ENCODE measurements around the gene SHROOM3. TPM values are rescaled to one million over a fixed set of nuclear protein-coding genes. Genes with fewer than 3 reads are reported as not detected.
"Not testable (repeated sequence)": the region's sequence is repeated elsewhere in the genome, so short reads cannot be mapped to it uniquely, and the experiment has no call there.

Gene SHROOM3
- polyA plus RNA-seq, 2 of the 4 experiments (the other 2 are of a cell fraction): 2.8 to 5.1 TPM

GRCh38 chr4:76449833-76450232 lies 14.8 kb downstream of the SHROOM3 start:
- WGBS (ENCODE audit: missing lambda C conversion rate): 42% methylated on average over 2 of the region's 2 CpGs
- no peak overlapping the region for H3K4me3 ChIP-seq
- no peaks in the 10 kb centered on the region for H3K4me1 ChIP-seq
- FAIRE-seq (no peak), DNase-seq (ENCODE audit: low read depth in 1 of 2, low spot score in 1 of 2) (no peak), ATAC-seq (no peak)
- H3K27ac ChIP-seq: no peak overlapping the region
- ChIA-PET POLR2A (no interaction called here), CTCF (no interaction called here)
- H3K4me2 ChIP-seq: no peak overlapping the region
- H3K9me3 ChIP-seq: no peaks in the 10 kb centered on the region
- TF ChIP-seq, protein P1, sequence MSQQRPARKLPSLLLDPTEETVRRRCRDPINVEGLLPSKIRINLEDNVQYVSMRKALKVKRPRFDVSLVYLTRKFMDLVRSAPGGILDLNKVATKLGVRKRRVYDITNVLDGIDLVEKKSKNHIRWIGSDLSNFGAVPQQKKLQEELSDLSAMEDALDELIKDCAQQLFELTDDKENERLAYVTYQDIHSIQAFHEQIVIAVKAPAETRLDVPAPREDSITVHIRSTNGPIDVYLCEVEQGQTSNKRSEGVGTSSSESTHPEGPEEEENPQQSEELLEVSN (IDR thresholded peaks at IDR 0.05; ENCODE audit: borderline replicate concordance, low read depth): no peak
- TF ChIP-seq ZC3H11A (IDR thresholded peaks at IDR 0.05) (no peak), POLR2A (IDR thresholded peaks at IDR 0.05; ENCODE audit: low read length) (no peak), SREBF2 (IDR thresholded peaks at IDR 0.05) (no peak), MAFK (IDR thresholded peaks at IDR 0.05; ENCODE audit: partially characterized antibody) (no peak), USF2 (IDR thresholded peaks at IDR 0.05) (no peak), ZNF302 (CRISPR knock-in tag; IDR thresholded peaks at IDR 0.05) (no peak), NFE2L2 (conservative IDR thresholded peaks at IDR 0.05; ENCODE audit: low read length) (no peak), JUN (IDR thresholded peaks at IDR 0.05) (no peak), MYC (IDR thresholded peaks at IDR 0.05; ENCODE audit: borderline replicate concordance, low read length) (no peak), CHD4 (IDR thresholded peaks at IDR 0.05; ENCODE audit: borderline replicate concordance) (no peak)
- TF ChIP-seq, protein P2, sequence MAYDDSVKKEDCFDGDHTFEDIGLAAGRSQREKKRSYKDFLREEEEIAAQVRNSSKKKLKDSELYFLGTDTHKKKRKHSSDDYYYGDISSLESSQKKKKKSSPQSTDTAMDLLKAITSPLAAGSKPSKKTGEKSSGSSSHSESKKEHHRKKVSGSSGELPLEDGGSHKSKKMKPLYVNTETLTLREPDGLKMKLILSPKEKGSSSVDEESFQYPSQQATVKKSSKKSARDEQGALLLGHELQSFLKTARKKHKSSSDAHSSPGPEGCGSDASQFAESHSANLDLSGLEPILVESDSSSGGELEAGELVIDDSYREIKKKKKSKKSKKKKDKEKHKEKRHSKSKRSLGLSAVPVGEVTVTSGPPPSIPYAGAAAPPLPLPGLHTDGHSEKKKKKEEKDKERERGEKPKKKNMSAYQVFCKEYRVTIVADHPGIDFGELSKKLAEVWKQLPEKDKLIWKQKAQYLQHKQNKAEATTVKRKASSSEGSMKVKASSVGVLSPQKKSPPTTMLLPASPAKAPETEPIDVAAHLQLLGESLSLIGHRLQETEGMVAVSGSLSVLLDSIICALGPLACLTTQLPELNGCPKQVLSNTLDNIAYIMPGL (CRISPR knock-in tag; IDR thresholded peaks at IDR 0.05; ENCODE audit: borderline replicate concordance): no peak
- TF ChIP-seq, protein P3, sequence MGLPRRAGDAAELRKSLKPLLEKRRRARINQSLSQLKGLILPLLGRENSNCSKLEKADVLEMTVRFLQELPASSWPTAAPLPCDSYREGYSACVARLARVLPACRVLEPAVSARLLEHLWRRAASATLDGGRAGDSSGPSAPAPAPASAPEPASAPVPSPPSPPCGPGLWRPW (IDR thresholded peaks at IDR 0.05): no peak
- TF ChIP-seq, protein P4, sequence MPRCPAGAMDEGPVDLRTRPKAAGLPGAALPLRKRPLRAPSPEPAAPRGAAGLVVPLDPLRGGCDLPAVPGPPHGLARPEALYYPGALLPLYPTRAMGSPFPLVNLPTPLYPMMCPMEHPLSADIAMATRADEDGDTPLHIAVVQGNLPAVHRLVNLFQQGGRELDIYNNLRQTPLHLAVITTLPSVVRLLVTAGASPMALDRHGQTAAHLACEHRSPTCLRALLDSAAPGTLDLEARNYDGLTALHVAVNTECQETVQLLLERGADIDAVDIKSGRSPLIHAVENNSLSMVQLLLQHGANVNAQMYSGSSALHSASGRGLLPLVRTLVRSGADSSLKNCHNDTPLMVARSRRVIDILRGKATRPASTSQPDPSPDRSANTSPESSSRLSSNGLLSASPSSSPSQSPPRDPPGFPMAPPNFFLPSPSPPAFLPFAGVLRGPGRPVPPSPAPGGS (IDR thresholded peaks at IDR 0.05): no peak

DNA sequence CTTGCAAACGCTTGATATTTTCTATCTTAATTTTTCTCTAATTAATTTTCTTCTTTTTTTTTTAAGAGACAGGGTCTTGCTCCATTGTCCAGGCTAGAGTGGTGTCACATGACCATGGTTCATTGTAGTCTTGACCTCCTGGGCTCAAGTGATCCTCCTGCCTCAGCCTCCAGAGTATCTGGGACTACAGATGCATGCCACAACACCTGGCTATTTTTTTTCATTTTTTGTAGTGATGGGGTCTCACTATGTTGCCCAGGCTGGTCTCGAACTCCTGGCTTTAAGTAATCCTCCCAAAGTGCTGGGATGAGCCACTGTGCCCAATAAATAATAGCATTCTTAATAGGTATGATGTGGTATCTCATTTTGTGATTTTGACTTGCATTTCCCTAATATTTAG lies 18.2 kb downstream of the SHROOM3 start:
- no peak for FAIRE-seq
- TF ChIP-seq MYC (IDR thresholded peaks at IDR 0.05; ENCODE audit: borderline replicate concordance, low read length) (no peak), ZFP36 (IDR thresholded peaks at IDR 0.05; ENCODE audit: borderline replicate concordance, partially characterized antibody) (no peak), POLR2A (IDR thresholded peaks at IDR 0.05; ENCODE audit: low read length) (no peak), JUN (IDR thresholded peaks at IDR 0.05) (no peak), HEYL (CRISPR knock-in tag; IDR thresholded peaks at IDR 0.05) (no peak), CBX8 (IDR thresholded peaks at IDR 0.05) (no peak), JUNB (IDR thresholded peaks at IDR 0.05) (no peak), SREBF2 (IDR thresholded peaks at IDR 0.05) (no peak), RNF2 (IDR thresholded peaks at IDR 0.05; ENCODE audit: borderline replicate concordance, low read depth) (no peak), RARB (CRISPR knock-in tag; IDR thresholded peaks at IDR 0.05) (no peak), TFCP2L1 (CRISPR knock-in tag; IDR thresholded peaks at IDR 0.05) (no peak), GATA3 (IDR thresholded peaks at IDR 0.05; ENCODE audit: borderline replicate concordance) (no peak), RAD21 (conservative IDR thresholded peaks at IDR 0.05 in 1 of 2, IDR thresholded peaks at IDR 0.05 in 1 of 2) (no peak), CEBPB (IDR thresholded peaks at IDR 0.05) (no peak), HOXB5 (CRISPR knock-in tag; IDR thresholded peaks at IDR 0.05) (no peak), NFE2L2 (conservative IDR thresholded peaks at IDR 0.05; ENCODE audit: low read length) (no peak), EP300 (IDR thresholded peaks at IDR 0.05) (no peak)
- TF ChIP-seq, protein P4 (IDR thresholded peaks at IDR 0.05): no peak
- TF ChIP-seq, protein P2 (CRISPR knock-in tag; IDR thresholded peaks at IDR 0.05; ENCODE audit: borderline replicate concordance): no peak
- ChIA-PET CTCF (no interaction called here), POLR2A (no interaction called here)
- H3K4me1 ChIP-seq: no peaks in the 10 kb centered on the region
- no peak for DNase-seq (ENCODE audit: low read depth in 1 of 2, low spot score in 1 of 2)
- H3K9me3 ChIP-seq: no peaks in the 10 kb centered on the region
- 24% methylated on average over 2 of the region's 2 CpGs for WGBS (ENCODE audit: missing lambda C conversion rate)
- no peak overlapping the region for H3K27ac ChIP-seq
- ATAC-seq: no peak
- no peak overlapping the region for H3K4me2 ChIP-seq
- H3K4me3 ChIP-seq: no peak overlapping the region

GRCh38 chr4:76454073-76454472 lies 19.0 kb downstream of the SHROOM3 start:
- H3K4me2 ChIP-seq; FAIRE-seq; DNase-seq (ENCODE audit: low read depth in 1 of 2, low spot score in 1 of 2); CTCF ChIA-PET; H3K9me3 ChIP-seq; H3K4me1 ChIP-seq; POLR2A ChIA-PET; H3K27ac ChIP-seq; H3K4me3 ChIP-seq; ATAC-seq: not testable (repeated sequence)
- WGBS (ENCODE audit: missing lambda C conversion rate): 63% methylated on average over 6 of the region's 6 CpGs
